Right lung (tissue), 10 donors: ENCODE results near the gene CLK2. TPM values are rescaled to one million over a fixed set of nuclear protein-coding genes. Genes with fewer than 3 reads are reported as not detected.

Source experiments
- DNase-seq, 2 donors: peaks; one replicate each; pipeline ENCODE4 v3.0.0-alpha.2; 2013
- long read RNA-seq, 8 donors: transcript quantifications; one replicate each; lab custom pipeline, GENCODE V29; 2026
- polyA plus RNA-seq, 5 donors: library from polyadenylated mRNA; unstranded; fragments of 120-200 nt; gene quantifications; one replicate each; pipeline versions ENCODE4 v1.2.1 to v1.2.3, GENCODE V29; 2013; ENCODE audit warnings: inconsistent platforms in 1 of 5, low replicate concordance in 1 of 5; ENCODE audit not compliant: insufficient read length in 5 of 5, insufficient read depth in 1 of 5

Gene CLK2
- 10 to 100 TPM; 73.3 to 82.3 (median 80.1) TPM for polyA plus RNA-seq
- long read RNA-seq, donor 1, transcript CLK2-203 (13 exons, 2,166 nt) = major isoform, 11 of 338 reads
- long read RNA-seq, donor 1, partial matches to known transcripts = 256 of 338 reads
- long read RNA-seq, donor 1, other reads (novel, unspliced or antisense) = 70 of 338 reads
- long read RNA-seq, donor 2, partial matches to known transcripts = 5 of 11 reads
- long read RNA-seq, donor 2, other reads (novel, unspliced or antisense) = 0 of 11 reads
- long read RNA-seq, donor 3, partial matches to known transcripts = 0 of 3 reads
- long read RNA-seq, donor 3, other reads (novel, unspliced or antisense) = 0 of 3 reads
- long read RNA-seq, donor 4, partial matches to known transcripts = 5 of 12 reads
- long read RNA-seq, donor 4, other reads (novel, unspliced or antisense) = 0 of 12 reads
- long read RNA-seq, donor 5, partial matches to known transcripts = 83 of 90 reads
- long read RNA-seq, donor 5, other reads (novel, unspliced or antisense) = 0 of 90 reads
- long read RNA-seq, donor 6, partial matches to known transcripts = 0 of 7 reads
- long read RNA-seq, donor 6, other reads (novel, unspliced or antisense) = 0 of 7 reads
- long read RNA-seq, donor 7, partial matches to known transcripts = 267 of 341 reads
- long read RNA-seq, donor 7, other reads (novel, unspliced or antisense) = 71 of 341 reads
- long read RNA-seq, donor 8, partial matches to known transcripts = 0 of 1 reads
- long read RNA-seq, donor 8, other reads (novel, unspliced or antisense) = 0 of 1 reads

DNA sequence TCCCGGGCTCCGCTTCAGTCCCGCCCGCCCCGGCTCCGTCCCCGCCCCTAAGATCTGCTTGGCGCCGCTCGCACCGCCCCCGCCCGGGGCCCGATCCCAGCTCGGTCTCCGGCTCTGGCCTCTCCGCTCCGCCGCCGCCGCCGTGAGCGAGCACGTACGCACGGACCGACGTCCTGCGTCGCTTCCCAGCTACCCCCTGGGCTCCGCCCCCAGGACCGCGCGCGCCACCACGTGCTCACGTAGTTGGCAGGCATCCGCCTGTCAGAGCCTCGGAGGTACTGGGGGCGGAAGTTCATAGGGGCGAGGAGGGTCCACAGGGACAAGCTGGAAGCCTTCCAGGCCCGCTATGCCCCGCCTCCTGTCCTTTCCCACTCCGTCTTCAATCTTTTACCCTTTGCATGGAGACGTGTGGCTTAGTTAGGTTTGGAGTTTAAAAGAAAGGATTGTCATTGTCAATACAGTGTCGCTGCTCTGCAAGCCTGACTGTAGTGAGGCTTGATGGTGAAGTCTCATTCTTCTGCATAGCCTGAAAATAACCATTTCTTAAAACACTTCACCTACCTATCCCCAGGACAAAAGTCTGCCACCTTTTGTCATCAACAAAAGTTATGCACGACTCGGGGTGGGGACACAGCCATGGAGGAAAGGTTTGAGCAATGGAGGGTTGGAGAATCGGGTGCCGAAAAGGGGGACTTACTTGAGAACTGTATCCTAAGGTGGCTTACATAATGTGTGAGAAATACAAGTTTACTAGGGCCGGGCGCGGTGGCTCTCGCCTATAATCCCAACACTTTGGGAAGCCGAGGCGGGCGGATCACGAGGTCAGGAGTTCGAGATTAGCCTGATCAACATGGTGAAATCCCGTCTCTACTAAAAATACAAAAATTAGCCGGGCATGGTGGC is at the start of gene CLK2:
TSS of gene CLK2 (minus strand) at position 162 of the 903 bp plus-strand sequence. CDS start 2,527 bp downstream, outside the sequence.
- DNase-seq = peak; percentile 96

DNA sequence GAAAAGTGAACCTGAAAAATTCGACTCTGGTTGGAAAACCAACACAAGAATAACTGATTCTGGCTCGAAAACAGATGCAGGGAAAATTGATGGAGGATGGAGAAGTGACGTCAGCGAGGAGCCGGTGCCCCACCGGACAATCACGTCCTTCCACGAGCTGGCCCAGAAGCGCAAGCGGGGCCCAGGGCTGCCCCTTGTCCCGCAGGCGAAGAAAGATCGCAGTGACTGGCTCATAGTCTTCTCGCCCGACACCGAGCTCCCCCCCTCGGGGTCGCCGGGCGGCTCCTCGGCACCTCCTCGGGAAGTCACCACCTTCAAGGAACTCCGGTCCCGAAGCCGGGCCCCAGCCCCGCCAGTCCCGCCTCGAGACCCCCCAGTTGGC is 49.3 kb upstream of the CLK2 start:
- peak; percentile 31 to 36 for DNase-seq

DNA sequence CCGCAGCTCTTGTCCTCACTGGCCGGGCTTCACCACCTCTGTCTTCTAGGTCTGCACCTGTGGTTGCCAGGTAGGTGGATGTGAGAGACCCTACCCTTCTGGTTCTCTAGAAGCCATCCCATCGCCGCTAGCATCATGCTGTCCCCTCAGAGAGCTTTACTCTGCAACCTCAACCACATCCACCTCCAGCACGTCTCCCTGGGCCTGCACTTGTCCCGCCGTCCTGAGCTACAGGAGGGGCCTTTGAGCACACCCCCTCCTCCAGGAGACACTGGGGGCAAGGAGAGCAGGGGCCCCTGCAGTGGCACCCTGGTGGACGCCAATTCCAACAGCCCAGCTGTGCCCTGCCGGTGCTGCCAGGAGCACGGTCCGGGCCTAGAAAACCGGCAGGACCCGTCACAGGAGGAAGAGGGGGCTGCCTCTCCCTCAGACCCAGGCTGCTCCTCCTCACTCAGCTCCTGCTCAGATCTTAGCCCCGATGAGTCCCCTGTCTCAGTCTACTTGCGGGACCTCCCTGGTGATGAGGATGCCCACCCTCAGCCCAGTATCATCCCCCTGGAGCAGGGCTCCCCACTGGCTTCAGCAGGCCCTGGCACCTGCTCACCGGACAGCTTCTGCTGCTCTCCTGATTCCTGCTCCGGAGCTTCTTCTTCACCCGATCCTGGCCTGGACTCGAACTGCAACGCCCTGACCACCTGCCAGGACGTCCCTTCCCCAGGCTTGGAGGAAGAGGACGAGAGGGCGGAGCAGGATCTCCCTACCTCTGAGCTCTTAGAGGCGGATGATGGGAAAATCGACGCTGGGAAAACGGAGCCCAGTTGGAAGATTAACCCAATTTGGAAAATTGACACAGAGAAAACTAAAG is 48.6 kb upstream of the CLK2 start:
- no peak for DNase-seq

DNA sequence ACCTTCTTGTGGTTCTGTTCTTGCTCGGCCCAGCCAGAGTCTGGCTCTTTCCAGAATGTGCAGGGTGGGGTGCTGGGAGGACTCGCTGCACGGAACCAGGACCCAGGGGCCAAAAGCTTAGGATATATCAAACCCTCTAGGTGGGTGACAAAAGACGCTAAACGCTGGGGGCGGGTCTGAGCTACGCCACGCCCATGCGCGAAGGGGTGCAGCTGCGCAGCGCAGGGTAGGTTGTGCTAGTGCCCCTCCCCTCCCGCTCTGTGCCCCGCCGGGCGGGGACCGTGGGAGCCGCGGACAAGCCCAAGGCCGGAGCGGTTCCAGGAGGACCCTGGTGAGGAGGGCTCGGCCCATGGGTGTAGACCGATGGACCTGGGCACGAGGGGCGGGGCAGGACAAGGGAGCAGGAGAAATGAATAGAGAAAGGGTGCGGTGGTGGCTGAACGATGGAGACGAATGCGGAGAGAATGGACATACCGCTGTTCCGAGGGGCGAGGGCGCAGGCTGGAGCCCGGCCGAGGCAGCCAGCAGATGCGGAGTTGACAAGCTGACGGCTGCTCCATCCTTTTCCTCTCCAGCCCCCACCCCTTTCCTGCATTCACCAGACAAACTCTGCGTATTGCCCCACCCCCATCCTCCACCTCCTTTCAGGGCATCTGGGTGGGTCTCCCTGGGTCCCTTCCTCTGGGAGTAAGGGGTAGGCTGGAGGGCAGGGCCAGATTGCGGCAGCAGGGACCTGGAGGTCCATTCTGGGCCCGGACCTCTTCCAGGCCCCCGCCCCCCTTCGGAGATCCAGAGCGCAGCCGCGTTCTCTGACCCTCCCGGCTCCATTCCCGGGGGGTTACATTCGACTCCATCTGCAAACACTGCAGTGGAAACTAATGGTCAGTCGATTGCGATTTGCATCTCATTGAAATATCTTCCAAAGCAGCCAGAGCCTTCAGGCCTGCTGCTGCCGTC is 47.6 kb upstream of the CLK2 start, which contains the start of gene RUSC1:
TSS of gene RUSC1 (plus strand) at position 234 of the 957 bp plus-strand sequence. CDS start 880 bp downstream, outside the sequence.
- peak; percentile 72 to 78 for DNase-seq

DNA sequence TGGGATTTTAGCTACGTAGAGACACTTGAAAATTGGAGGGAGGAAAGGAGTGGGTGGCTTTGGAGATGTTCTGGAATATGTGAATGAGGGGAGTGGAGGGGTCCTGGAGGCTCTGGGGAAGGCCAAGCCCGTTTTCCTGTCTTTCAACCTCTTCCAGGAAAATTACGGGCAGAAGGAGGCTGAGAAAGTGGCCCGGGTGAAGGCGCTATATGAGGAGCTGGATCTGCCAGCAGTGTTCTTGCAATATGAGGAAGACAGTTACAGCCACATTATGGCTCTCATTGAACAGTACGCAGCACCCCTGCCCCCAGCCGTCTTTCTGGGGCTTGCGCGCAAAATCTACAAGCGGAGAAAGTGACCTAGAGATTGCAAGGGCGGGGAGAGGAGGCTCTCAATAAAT is 46.9 kb upstream of the CLK2 start:
- no peak for DNase-seq

DNA sequence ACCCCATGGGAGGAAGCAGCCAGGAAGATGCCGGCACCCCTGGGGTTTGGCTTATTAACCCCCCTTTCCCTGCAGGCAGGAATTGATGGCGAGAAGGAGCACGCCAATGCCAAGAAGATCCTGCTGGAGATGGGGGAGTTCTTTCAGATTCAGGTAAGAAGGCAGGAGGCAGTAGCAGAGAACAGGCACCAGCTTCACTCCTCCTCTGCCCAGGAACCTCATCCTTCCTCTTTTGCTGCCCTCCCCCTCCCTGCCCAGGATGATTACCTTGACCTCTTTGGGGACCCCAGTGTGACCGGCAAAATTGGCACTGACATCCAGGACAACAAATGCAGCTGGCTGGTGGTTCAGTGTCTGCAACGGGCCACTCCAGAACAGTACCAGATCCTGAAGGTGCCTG is 46.2 kb upstream of the CLK2 start:
- DNase-seq = no peak

DNA sequence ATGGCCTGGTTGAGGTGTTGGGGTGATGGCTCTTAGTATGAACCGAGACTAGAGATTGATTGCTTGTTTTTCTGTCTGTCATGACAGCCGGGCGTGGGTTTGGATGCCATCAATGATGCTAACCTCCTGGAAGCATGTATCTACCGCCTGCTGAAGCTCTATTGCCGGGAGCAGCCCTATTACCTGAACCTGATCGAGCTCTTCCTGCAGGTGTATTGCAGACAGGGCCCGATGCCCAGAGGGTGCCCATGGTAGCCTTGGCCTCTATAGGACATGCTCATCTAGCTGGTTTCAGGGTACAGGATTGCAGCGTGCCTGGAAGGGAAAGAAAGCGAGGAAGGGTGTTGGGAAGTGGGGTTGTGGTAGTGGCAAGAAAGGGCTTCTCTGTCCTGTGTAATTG is 44.8 kb upstream of the CLK2 start:
- DNase-seq = no peak

DNA sequence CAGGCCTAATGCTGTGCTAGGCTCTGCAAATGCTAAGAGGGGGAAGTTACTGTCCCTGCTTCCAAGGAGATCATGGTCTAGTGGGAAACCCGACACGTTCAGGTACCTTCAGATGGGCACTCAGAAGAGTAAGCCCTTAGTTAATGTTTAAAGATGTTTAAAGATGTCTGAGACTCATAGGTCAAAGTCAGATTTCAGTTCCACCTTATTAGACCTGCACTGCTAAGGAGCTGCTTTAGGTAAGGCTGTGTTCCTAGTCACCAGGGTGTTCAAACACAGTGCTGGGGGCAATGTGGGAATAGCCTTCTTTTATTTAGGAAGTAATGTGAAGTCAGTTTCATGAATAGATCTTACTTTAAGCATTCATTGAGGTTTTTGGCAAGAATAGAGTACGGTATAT is 43.6 kb upstream of the CLK2 start:
- no peak for DNase-seq

DNA sequence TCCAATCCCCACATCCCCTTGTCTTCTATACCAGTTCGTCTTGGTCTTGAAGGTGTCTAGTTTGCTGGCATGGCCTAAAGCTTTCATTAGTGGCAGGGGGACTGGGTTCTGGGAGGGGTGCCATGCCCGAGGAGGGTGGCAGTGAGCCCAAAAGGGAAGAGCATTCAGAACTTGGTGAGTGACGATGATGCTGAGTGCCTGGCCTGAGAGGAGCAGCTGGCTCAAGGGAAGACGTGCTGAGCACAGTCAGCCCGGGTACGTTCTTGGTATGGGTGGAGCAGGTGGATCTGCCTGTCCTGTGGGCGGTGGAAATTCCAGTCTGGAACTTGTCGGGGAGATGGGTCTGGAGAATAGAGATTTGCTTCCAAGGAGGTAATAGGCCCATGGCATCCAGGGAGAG is 40.0 kb upstream of the CLK2 start:
- DNase-seq = no peak

DNA sequence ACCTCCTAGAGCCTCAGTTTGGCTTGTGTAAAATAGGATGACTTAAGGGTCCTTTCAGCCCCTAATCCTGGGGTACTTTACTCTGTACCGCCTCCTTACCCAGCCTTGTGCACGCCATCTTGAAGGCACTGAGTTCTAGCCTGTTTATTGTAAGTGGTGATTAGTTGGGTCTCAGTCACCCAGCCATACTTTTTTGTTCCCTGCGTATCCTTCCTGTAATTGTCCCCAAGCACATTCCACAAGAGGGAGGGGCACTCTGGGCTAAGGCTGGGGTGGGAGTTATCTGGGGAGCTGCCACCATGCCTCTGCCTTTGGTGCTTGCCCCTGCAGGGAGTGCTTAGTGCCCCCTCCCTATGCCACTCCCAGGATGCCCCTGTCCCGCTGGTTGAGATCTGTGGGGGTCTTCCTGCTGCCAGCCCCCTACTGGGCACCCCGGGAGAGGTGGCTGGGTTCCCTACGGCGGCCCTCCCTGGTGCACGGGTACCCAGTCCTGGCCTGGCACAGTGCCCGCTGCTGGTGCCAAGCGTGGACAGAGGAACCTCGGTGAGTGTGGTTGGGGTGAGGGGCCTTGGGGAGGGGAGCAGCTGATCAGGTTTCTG is 36.2 kb upstream of the CLK2 start:
- peak; percentile 15 to 26 for DNase-seq

DNA sequence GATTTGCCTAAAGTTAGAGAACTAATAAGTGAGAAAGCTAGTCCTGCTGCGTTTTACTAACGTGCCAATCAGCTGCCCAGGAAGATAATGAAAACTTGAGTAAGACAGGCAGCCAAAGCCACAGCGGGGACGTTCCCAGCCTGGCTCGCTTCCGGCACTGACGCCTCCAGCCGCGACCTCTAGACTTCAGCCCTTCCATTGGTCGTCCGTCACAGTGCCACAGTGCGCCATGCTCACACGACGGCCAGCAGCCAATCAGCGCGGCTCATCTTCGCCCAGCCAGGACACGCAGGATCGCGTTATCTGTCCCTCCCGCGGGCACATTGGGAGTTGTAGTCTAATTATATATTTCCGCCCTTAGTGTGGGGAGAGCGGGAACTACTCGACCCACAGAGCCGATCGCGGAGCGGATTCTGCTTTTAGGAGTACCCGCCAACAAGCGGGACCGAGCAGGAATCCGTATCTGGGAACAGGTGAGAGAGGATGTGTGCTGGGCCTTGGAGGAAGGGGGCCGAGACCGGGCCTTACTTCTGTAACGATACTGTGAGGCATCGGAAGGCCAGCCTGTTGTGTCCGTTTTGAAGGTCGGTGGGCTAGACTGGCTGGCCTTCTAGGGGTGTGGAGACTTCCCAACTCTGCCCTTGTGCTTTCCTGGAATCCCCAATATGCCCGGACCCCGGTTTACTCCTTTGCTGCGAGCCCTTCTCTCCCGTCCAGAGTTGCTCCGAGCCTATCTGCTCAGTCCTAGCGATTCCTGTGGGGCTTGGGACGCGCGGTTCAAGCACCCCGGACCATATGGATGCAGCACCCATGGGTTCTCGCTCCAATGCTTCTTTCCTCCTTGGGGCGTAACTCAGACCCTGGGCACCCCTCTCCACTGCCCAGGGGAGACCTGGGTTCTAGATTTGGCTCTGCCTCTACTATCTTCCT is 35.5 kb upstream of the CLK2 start, which contains the start of gene FDPS:
TSS of gene FDPS (plus strand) at position 374 of the 930 bp plus-strand sequence. CDS start 924 bp downstream, outside the sequence.
- DNase-seq = peak; percentile 98 to 99

DNA sequence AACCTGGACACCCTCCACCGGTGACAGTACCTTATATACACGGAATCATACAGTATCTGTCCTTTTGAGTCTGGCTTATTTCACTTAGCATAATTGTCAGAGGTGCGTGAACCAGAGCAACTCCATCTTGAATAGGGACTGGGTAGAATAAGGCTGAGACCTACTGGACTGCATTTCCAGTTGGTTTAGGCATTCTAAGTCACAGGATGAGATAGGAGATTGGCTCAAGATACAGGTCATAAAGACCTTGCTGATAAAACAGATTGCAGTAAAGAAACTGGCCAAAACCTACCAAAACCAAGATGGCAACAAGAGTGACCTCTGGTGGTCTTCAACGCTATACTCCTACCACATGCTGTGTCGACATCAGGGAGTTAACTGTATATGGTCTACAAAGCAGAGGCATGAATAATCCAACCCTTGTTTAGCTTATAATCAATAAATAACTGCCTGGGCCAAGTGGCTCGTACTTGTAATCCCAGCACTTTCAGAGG is 34.0 kb upstream of the CLK2 start:
- DNase-seq = peak in 1 of 2 donors; percentile 36

DNA sequence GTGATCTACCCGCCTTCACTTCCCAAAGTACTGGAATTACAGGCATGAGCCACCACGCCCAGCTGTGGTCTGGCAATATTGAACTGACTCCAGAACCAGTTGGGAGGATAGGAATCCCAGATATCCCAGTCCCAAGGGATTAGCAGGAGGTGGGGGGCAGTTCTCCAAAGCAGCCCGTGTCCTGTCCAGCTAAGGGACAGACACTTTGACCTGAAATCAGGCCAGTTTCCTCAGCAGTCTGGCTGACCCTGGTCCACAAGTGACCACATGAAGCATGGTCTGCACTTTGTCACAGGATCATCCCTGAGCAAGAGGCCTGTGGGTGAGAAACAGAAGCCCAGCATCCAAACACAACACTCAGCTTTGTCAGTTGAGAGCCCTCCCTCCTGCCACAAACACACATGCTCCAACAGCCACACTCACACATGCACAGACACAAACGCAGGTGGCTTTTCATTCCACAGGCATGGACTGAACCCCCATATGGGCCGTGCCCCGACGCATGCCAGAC is 32.6 kb upstream of the CLK2 start:
- no peak for DNase-seq

DNA sequence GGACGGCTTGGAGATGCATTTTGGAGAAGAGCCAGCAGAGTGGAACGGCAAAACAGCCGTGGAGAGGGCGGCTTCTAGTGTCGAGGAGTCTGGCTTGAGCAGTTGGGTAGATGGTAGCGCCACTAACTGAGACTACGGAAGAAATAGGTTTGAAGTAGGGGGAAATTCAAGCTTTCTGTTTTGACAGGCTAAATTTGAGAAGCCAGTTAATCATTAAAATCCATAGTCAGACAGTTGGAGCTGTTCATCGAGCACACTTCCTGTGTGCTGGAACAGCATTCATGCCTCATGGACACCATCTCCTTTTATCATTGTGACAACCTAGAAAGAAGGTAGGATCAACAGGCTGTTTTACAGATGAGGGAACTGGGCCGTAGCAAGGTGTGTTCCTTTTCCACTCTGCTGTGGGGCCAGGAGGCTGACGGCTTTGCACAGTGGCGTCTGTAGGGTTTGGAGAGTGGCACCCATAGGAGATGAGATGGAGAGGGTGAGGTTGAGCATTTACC is 31.3 kb upstream of the CLK2 start:
- no peak for DNase-seq

DNA sequence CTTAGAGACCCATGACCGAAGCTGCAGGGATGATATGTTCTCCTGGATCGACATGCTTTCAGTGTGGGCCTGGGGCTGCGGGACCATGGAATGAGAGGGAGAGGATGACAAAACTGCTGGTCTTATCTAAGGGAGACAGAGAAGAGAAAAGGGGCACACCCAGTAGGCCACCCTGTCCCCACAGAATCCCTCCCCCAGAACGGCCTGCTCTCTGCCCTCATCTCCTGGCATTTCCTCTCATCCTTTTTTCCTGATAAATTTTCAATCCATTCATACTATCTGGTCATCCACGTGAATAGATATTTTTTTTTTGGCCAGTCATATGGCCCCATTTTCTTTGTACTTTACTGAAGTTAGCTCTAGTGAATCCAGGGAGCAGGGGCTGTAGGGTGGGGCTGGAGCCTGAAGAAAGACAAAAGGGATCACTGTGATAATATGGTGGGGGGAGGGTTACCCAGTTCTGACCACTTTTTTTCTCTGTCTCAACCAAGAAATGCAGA is 28.1 kb upstream of the CLK2 start, which contains the start of gene PKLR:
TSS of gene PKLR (minus strand) at position 97 of the 500 bp plus-strand sequence. CDS start at position 54, 43 bp downstream.
- no peak for DNase-seq

DNA sequence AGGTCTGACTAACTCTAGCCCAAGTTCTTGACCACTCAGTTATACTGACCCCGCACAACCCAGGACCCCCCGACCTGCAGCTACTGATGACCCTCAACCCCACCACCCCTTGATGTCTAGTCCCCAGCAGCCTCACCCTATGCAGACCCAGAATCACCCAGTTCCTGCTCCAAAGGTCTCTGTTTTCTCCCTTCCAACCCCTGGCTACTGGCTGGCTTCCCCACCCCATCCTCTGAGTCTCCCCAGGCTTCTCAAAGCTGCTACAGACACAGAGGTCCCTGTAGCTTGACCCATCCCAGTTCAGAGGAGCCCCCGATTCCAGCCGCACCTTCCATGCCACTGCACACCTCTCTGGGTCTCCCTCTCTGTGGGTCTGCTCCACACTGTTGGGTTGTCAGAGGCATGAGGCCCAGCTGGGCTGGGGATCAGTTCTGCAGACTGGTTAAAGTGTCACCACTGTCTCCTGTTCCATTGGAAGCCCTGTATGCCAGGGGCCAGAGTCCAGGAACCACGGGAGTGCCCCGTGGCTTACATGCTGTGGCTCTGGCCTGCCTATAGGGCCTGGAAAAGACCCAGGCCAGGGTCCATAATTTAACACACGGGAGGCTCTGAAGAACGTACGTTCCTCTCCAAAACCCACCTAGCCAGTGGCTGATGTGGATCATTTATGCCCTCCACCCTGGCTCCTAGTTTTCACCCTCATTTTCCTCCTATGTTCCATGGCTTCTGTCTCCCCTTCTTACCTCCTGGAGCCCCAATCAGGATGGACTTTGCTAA is 27.4 kb upstream of the CLK2 start:
- DNase-seq = no peak
